ENCODE data around the gene MYMK. TPM values are rescaled to one million over a fixed set of nuclear protein-coding genes. Genes with fewer than 3 reads are reported as not detected.
"Not testable (repeated sequence)": the region's sequence is repeated elsewhere in the genome, so short reads cannot be mapped to it uniquely, and the experiment has no call there.

MYMK gene
- total and polyA plus RNA-seq, 2 of the 13 experiments (the other 11 are each of a cell fraction or from before 2014, with no cell fraction given): not detected

DNA sequence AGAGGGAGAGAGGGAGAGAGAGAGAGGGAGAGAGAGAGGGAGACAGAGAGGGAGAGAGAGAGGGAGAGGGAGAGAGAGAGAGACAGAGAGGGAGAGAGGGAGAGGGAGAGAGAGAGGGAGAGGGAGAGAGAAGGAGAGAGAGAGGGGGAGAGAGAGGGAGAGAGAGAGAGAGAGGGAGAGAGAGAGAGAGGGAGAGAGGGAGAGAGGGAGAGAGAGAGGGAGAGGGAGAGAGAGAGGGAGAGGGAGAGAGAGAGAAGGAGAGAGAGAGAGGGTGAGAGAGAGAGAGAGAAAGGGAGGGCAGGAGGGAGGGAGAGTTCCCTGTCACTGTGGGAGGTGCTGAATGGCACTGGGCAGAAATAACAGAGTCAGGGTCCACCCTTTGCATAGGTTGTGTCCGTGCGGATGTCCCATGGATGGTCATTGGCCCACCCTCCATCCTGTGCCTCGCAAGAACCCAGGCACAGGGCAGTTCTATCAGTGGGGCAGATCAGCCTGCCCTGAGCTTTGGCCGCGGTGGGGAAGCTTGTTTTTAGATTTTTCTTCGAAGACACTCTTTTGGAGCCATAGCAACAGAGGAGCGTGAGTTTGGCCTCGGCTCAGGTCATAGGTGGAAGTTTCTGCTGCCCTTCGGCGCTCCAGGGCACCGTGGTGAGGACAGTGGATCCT is 39.8 kb upstream of the MYMK start:
- no peak for ATAC-seq
- CTCF ChIA-PET (ENCODE audit: low intra/inter-chr PET ratio, low total read pairs): no interaction called here
- Histone ChIP-seq H2AFZ (ENCODE audit: low read length) (no peak overlapping the region), H3K9ac (ENCODE audit: insufficient read depth, low read depth, low read length) (no peak overlapping the region), H4K20me1 (ENCODE audit: insufficient read depth, low read length) (no peaks in the 10 kb centered on the region), H3K27ac (ENCODE audit: extremely low read length, insufficient read depth, low read length) (no peak overlapping the region), H3K27me3 (ENCODE audit: control insufficient read depth in 1 of 2, insufficient read depth in 2 of 2, low read length in 2 of 2) (no peaks in the 10 kb centered on the region), H3K9me3 (ENCODE audit: low read length) (no peaks in the 10 kb centered on the region), H3K4me1 (ENCODE audit: insufficient read depth, low read length) (peaks cover 9% of the 10 kb centered on the region), H3K4me3 (replicated peaks in 1 of 3; ENCODE audit: insufficient read depth in 1 of 3, low read depth in 2 of 3, low read length in 3 of 3) (no peak overlapping the region), H3K4me2 (ENCODE audit: low read depth, low read length) (no peak overlapping the region), H3K79me2 (ENCODE audit: insufficient read depth, low read length) (no peaks in the 10 kb centered on the region), H3K36me3 (replicated peaks in 1 of 2; ENCODE audit: control insufficient read depth in 1 of 2, insufficient read depth in 2 of 2, low read length in 2 of 2) (no peaks in the 10 kb centered on the region)
- no peak for DNase-seq (ENCODE audit: low spot score)
- no TSS peak for BruUV-seq (replicated peaks)
- in situ Hi-C loops (cut with HindIII; ENCODE audit: extremely low pct_ligation_motif_present, low pct_unique_long_range_greater_than_20kb): no loop called here
- no peak for FAIRE-seq
- TF ChIP-seq, protein P1, sequence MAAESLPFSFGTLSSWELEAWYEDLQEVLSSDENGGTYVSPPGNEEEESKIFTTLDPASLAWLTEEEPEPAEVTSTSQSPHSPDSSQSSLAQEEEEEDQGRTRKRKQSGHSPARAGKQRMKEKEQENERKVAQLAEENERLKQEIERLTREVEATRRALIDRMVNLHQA (CRISPR knock-in tag; IDR thresholded peaks at IDR 0.05): no peak
- TF ChIP-seq, protein P2, sequence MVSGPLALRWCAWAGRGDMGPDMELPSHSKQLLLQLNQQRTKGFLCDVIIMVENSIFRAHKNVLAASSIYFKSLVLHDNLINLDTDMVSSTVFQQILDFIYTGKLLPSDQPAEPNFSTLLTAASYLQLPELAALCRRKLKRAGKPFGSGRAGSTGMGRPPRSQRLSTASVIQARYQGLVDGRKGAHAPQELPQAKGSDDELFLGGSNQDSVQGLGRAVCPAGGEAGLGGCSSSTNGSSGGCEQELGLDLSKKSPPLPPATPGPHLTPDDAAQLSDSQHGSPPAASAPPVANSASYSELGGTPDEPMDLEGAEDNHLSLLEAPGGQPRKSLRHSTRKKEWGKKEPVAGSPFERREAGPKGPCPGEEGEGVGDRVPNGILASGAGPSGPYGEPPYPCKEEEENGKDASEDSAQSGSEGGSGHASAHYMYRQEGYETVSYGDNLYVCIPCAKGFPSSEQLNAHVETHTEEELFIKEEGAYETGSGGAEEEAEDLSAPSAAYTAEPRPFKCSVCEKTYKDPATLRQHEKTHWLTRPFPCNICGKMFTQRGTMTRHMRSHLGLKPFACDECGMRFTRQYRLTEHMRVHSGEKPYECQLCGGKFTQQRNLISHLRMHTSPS (CRISPR knock-in tag; IDR thresholded peaks at IDR 0.05; ENCODE audit: low read depth): no peak
- TF ChIP-seq HNRNPK (IDR thresholded peaks at IDR 0.05; ENCODE audit: low read depth, low read length, poor library complexity, severe bottlenecking): peak; percentile 84
- intact Hi-C loops (cut with micrococcal nuclease; ENCODE audit: unreplicated experiment): no loop called here
- POLR2A ChIA-PET: no interaction called here
- 89% methylated on average over 8 of the region's 11 CpGs for WGBS (ENCODE audit: low lambda C conversion rate)

DNA sequence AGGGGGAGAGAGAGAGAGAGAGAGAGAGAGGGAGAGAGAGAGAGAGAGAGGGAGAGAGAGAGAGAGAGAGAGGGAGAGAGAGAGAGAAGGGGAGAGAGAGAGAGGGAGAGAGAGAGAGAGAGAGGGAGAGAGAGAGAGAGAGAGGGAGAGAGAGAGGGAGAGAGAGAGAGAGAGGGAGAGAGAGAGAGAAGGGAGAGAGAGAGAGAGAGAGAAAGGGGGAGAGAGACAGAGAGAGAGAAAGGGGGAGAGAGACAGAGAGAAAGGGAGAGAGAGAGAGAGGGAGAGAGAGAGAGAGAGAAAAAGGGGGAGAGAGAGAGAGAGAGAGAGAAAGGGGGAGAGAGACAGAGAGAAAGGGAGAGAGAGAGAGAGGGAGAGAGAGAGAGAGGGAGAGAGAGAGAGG is 39.1 kb upstream of the MYMK start:
- H3K27me3 ChIP-seq (ENCODE audit: control insufficient read depth in 1 of 2, insufficient read depth in 2 of 2, low read length in 2 of 2); H3K9ac ChIP-seq (ENCODE audit: insufficient read depth, low read depth, low read length); in situ Hi-C loops (cut with HindIII; ENCODE audit: extremely low pct_ligation_motif_present, low pct_unique_long_range_greater_than_20kb); H4K20me1 ChIP-seq (ENCODE audit: insufficient read depth, low read length); BruUV-seq (replicated peaks); ATAC-seq; intact Hi-C loops (cut with micrococcal nuclease; ENCODE audit: unreplicated experiment); H3K79me2 ChIP-seq (ENCODE audit: insufficient read depth, low read length); H3K4me2 ChIP-seq (ENCODE audit: low read depth, low read length); H3K4me3 ChIP-seq (replicated peaks in 1 of 3; ENCODE audit: insufficient read depth in 1 of 3, low read depth in 2 of 3, low read length in 3 of 3); H3K27ac ChIP-seq (ENCODE audit: extremely low read length, insufficient read depth, low read length); H2AFZ ChIP-seq (ENCODE audit: low read length); DNase-seq (ENCODE audit: low spot score); CTCF ChIA-PET (ENCODE audit: low intra/inter-chr PET ratio, low total read pairs); POLR2A ChIA-PET; H3K36me3 ChIP-seq (replicated peaks in 1 of 2; ENCODE audit: control insufficient read depth in 1 of 2, insufficient read depth in 2 of 2, low read length in 2 of 2); H3K4me1 ChIP-seq (ENCODE audit: insufficient read depth, low read length); FAIRE-seq; H3K9me3 ChIP-seq (ENCODE audit: low read length): not testable (repeated sequence)
